Calu3 (cell line): ENCODE measurements around the gene DIP2A. TPM values are rescaled to one million over a fixed set of nuclear protein-coding genes. Genes with fewer than 3 reads are reported as not detected.

Experiments
- BruUV-seq: library from RNA; stranded (reverse); fragments of 400-500 nt; replicated peaks from 2 replicates; lab custom pipeline; 2021; lab: Mats Ljungman, UMichigan
- CTCF ChIA-PET: fragments of 300-600 bp; sonication (Branson Sonifier 250); formaldehyde crosslinking; loops from one replicate; lab custom pipeline; 2022; ENCODE audit warnings: antibody characterized with exemption; lab: Charles Lee
- DNase-seq: peaks from one replicate; pipeline ENCODE4 v3.0.0; 2022
- H3K27ac Mint-ChIP-seq: one replicate; pipeline ENCODE4 v1.8.0; 2022; ENCODE audit warnings: mixed read lengths; ENCODE audit not compliant: unreplicated experiment
- H3K27me3 Mint-ChIP-seq: one replicate; pipeline ENCODE4 v1.8.0; 2022; ENCODE audit warnings: mixed read lengths; ENCODE audit not compliant: unreplicated experiment
- H3K36me3 Mint-ChIP-seq: one replicate; pipeline ENCODE4 v1.8.0; 2022; ENCODE audit warnings: mild to moderate bottlenecking, moderate library complexity, mixed read lengths; ENCODE audit not compliant: insufficient read depth, unreplicated experiment
- H3K4me1 Mint-ChIP-seq: one replicate; pipeline ENCODE4 v1.8.0; 2022; ENCODE audit warnings: mild to moderate bottlenecking, low read depth, mixed read lengths; ENCODE audit not compliant: unreplicated experiment
- H3K4me3 Mint-ChIP-seq: one replicate; pipeline ENCODE4 v1.8.0; 2022; ENCODE audit warnings: mild to moderate bottlenecking, low read depth, moderate library complexity, mixed read lengths; ENCODE audit not compliant: unreplicated experiment
- H3K9me3 Mint-ChIP-seq: one replicate; pipeline ENCODE4 v1.8.0; 2022; ENCODE audit warnings: low read depth, mixed read lengths; ENCODE audit not compliant: unreplicated experiment
- CTCF ChIP-seq: fragments of 200-600 bp; IDR thresholded peaks from one replicate; pipeline ENCODE4 v1.8.0; 2022; ENCODE audit warnings: antibody characterized with exemption; ENCODE audit not compliant: unreplicated experiment
- intact Hi-C: fragments of 100-400 bp; cut with micrococcal nuclease; formaldehyde crosslinking; loops from one replicate; pipeline ENCODE4 v1.10.0; 2022; ENCODE audit not compliant: unreplicated experiment
- total RNA-seq: library from RNA; stranded (reverse); gene quantifications from 2 replicates; pipeline ENCODE4 v1.2.3, GENCODE V29; 2022

DIP2A gene
- total RNA-seq, 1 experiment from 2014 or later: 29.3 TPM

GRCh38 chr21:46600978-46601377, 142.3 kb downstream of the DIP2A start:
- H3K27ac Mint-ChIP-seq: no peak overlapping the region
- no peaks in the 10 kb centered on the region for H3K27me3 Mint-ChIP-seq
- no peak for DNase-seq
- intact Hi-C loops: no loop called here
- H3K9me3 Mint-ChIP-seq: no peaks in the 10 kb centered on the region
- H3K4me1 Mint-ChIP-seq: peaks cover 6% of the 10 kb centered on the region
- no peak for TF ChIP-seq CTCF
- no TSS peak for BruUV-seq
- no peaks in the 10 kb centered on the region for H3K36me3 Mint-ChIP-seq
- H3K4me3 Mint-ChIP-seq: no peak overlapping the region
- CTCF ChIA-PET: no interaction called here

- Mint-ChIP-seq H3K4me1 (peaks cover 6% of the 10 kb centered on the region), H3K36me3 (no peaks in the 10 kb centered on the region), H3K9me3 (no peaks in the 10 kb centered on the region), H3K27me3 (no peaks in the 10 kb centered on the region), H3K27ac (no peak overlapping the region), H3K4me3 (no peak overlapping the region)
- BruUV-seq: no TSS peak
- DNase-seq: peak; percentile 19
- CTCF ChIA-PET: interaction anchor here (0.6 kb wide), 1 partner anchor 42 kb away, joined by 3 read pairs; no protein-coding TSS in a partner anchor
- intact Hi-C loops: no loop called here
- no peak for TF ChIP-seq CTCF
Measured at GRCh38 chr21:46603228-46603627, 144.5 kb downstream of the DIP2A start.

- CTCF ChIA-PET: no interaction called here
- Mint-ChIP-seq H3K4me3 (no peak overlapping the region), H3K27ac (no peak overlapping the region), H3K9me3 (no peaks in the 10 kb centered on the region), H3K27me3 (no peaks in the 10 kb centered on the region), H3K36me3 (no peaks in the 10 kb centered on the region), H3K4me1 (peaks cover 6% of the 10 kb centered on the region)
- no peak for DNase-seq
- BruUV-seq: no TSS peak
- intact Hi-C loops: no loop called here
- TF ChIP-seq CTCF: no peak
Measured at GRCh38 chr21:46604329-46604974, 145.8 kb downstream of the DIP2A start.

GRCh38 chr21:46604975-46605766, 146.5 kb downstream of the DIP2A start, which contains the start of gene S100B:
TSS of gene S100B (minus strand) at chr21:46605082. CDS start at chr21:46602415, 2,667 bp downstream.
- no peaks in the 10 kb centered on the region for H3K36me3 Mint-ChIP-seq
- H3K27me3 Mint-ChIP-seq: no peaks in the 10 kb centered on the region
- CTCF ChIA-PET: no interaction called here
- peaks cover 6% of the 10 kb centered on the region for H3K4me1 Mint-ChIP-seq
- no peaks in the 10 kb centered on the region for H3K9me3 Mint-ChIP-seq
- H3K27ac Mint-ChIP-seq: no peak within 1 kb of the TSS
- BruUV-seq: no TSS peak
- no peak for DNase-seq
- intact Hi-C loops: no loop called here
- H3K4me3 Mint-ChIP-seq: no peak within 1 kb of the TSS
- no peak for TF ChIP-seq CTCF
